Peyer's patch (tissue), 4 donors: ENCODE results near the gene SLC7A14.

ENCODE experiments used
- POLR2A ChIP-seq, 2 donors: fragments of 450-650 bp; IDR thresholded peaks; one replicate each; pipeline ENCODE4 v1.5.1; 2017; ENCODE audit warnings: antibody characterized with exemption in 2 of 2, mild to moderate bottlenecking in 2 of 2, moderate library complexity in 2 of 2
- TF ChIP-seq, protein P1 (sequence below), 6 experiments: fragments of 450-650 bp in 4 of 6; fragments of 200-600 bp in 2 of 6; sonication (generic) in 1 of 6; IDR thresholded peaks; one replicate each; pipeline ENCODE4 v1.5.1; 2017 to 2019; ENCODE audit warnings: antibody characterized with exemption in 6 of 6, mild to moderate bottlenecking in 3 of 6, moderate library complexity in 1 of 6

DNA sequence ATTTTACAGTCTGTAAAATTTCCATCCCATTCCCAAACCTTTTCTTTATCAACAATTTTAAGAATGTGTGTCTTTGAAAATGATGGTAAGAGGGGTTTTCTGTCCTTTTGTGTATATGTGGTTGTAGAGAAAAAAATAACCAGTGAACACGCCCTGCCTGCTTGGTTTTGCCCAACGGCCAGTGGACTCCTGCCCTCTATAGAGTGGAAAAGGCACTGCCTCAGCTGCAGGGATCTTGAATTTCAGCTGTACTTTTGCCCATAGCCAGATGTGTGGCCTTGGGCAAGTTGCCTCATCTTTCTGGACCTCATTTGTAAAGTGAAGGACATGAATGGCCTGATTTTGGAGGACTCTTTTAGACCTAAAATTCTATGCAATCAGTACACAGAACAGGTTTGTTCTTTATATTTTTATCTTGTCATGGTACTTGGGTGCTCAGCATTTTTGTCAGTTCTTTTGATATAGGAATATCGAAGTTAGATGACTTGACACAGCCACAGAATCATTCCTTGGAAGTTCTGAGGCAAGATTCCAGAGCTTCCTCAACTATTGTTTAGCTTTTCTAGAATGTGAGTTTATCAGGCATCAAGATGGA lies 86.2 kb downstream of the SLC7A14 start:
- TF ChIP-seq, protein P1, sequence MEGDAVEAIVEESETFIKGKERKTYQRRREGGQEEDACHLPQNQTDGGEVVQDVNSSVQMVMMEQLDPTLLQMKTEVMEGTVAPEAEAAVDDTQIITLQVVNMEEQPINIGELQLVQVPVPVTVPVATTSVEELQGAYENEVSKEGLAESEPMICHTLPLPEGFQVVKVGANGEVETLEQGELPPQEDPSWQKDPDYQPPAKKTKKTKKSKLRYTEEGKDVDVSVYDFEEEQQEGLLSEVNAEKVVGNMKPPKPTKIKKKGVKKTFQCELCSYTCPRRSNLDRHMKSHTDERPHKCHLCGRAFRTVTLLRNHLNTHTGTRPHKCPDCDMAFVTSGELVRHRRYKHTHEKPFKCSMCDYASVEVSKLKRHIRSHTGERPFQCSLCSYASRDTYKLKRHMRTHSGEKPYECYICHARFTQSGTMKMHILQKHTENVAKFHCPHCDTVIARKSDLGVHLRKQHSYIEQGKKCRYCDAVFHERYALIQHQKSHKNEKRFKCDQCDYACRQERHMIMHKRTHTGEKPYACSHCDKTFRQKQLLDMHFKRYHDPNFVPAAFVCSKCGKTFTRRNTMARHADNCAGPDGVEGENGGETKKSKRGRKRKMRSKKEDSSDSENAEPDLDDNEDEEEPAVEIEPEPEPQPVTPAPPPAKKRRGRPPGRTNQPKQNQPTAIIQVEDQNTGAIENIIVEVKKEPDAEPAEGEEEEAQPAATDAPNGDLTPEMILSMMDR (IDR thresholded peaks at IDR 0.05), result peak in 4 of 6 experiments; percentile 29 to 54 (median 48)
- no peak for TF ChIP-seq POLR2A (IDR thresholded peaks at IDR 0.05)
